Raji (cell line): Measurements from ENCODE around the gene TOX3.

ENCODE experiments used
- POLR2A ChIP-seq: IDR thresholded peaks from 2 replicates; pipeline ENCODE4 v1.6.1; 2011; ENCODE audit warnings: low read depth, low read length, control low read depth; ENCODE audit not compliant: insufficient read depth

The TOX3 gene

GRCh38 chr16:52433643-52434042, 113.3 kb downstream of the TOX3 start:
- no peak for TF ChIP-seq POLR2A

- TF ChIP-seq POLR2A: no peak
Observed at GRCh38 chr16:52424591-52424990, 122.4 kb downstream of the TOX3 start.

- TF ChIP-seq POLR2A: no peak
Observed at GRCh38 chr16:52422307-52422706, 124.6 kb downstream of the TOX3 start.

- no peak for TF ChIP-seq POLR2A
Observed at GRCh38 chr16:52418201-52418600, 128.7 kb downstream of the TOX3 start.

- no peak for TF ChIP-seq POLR2A
Observed at GRCh38 chr16:52416888-52417287, 130.1 kb downstream of the TOX3 start.

GRCh38 chr16:52411011-52411410, 135.9 kb downstream of the TOX3 start:
- no peak for TF ChIP-seq POLR2A

GRCh38 chr16:52408191-52408845, 138.6 kb downstream of the TOX3 start:
- TF ChIP-seq POLR2A: no peak

GRCh38 chr16:52407778-52408177, 139.2 kb downstream of the TOX3 start:
- no peak for TF ChIP-seq POLR2A

- no peak for TF ChIP-seq POLR2A
Observed at GRCh38 chr16:52405441-52405840, 141.5 kb downstream of the TOX3 start.

GRCh38 chr16:52404546-52404945, 142.4 kb downstream of the TOX3 start:
- TF ChIP-seq POLR2A: no peak

GRCh38 chr16:52399116-52399515, 147.8 kb downstream of the TOX3 start:
- no peak for TF ChIP-seq POLR2A

- TF ChIP-seq POLR2A: no peak
Observed at GRCh38 chr16:52398491-52398960, 148.4 kb downstream of the TOX3 start.

- TF ChIP-seq POLR2A: no peak
Observed at GRCh38 chr16:52398021-52398420, 148.9 kb downstream of the TOX3 start.

- no peak for TF ChIP-seq POLR2A
Observed at GRCh38 chr16:52393448-52393847, 153.5 kb downstream of the TOX3 start.

GRCh38 chr16:52389045-52389444, 157.9 kb downstream of the TOX3 start:
- no peak for TF ChIP-seq POLR2A
